Lower leg skin (tissue), 4 donors: ENCODE results near the gene YY1. TPM values are rescaled to one million over a fixed set of nuclear protein-coding genes. Genes with fewer than 3 reads are reported as not detected.
"Not testable (repeated sequence)": the region's sequence is repeated elsewhere in the genome, so short reads cannot be mapped to it uniquely, and the experiment has no call there.

Experiments
- DNase-seq, 2 donors: peaks; one replicate each; pipeline ENCODE4 v3.0.0-alpha.2; 2019; ENCODE audit warnings: low spot score in 2 of 2
- H3K4me3 ChIP-seq: fragments of 200-600 bp; sonication (generic); 2 replicates; pipeline ENCODE4 v1.5.1; 2017; ENCODE audit warnings: mild to moderate bottlenecking, low read depth; ENCODE audit not compliant: poor library complexity, severe bottlenecking
- CTCF ChIP-seq, 3 donors: fragments of 450-650 bp; IDR thresholded peaks; one replicate each; pipeline ENCODE4 v1.5.1; 2016; ENCODE audit warnings: antibody characterized with exemption in 3 of 3, mild to moderate bottlenecking in 3 of 3, moderate library complexity in 2 of 3
- POLR2A ChIP-seq, 2 donors: fragments of 450-650 bp; IDR thresholded peaks; one replicate each; pipeline ENCODE4 v1.6.1; 2016 to 2017; ENCODE audit warnings: antibody characterized with exemption in 2 of 2, mild to moderate bottlenecking in 1 of 2, moderate library complexity in 1 of 2
- WGBS, 2 donors: methylation state at CpG; one replicate each; pipeline ENCODE4 v1.1.5; 2018; 5-methylcytosine and 5-hydroxymethylcytosine counted together
- intact Hi-C: fragments of 100-400 bp; cut with DNase I; formaldehyde crosslinking; loops from one replicate; pipeline ENCODE4 v1.15.0; 2023; ENCODE audit warnings: low total_unique reads
- total RNA-seq, 4 donors: library from RNA; depleted of rRNA; stranded (reverse); fragments of >200 nt; gene quantifications; one replicate each; pipeline ENCODE4 v1.1.0, GENCODE V29; 2016

Gene YY1
- total RNA-seq, 4 donors from 2014 or later, result 46.7 to 61.5 (median 52.4) TPM

- TF ChIP-seq POLR2A (IDR thresholded peaks at IDR 0.05) (no peak), CTCF (IDR thresholded peaks at IDR 0.05) (no peak)
- H3K4me3 ChIP-seq, result peak overlapping the region; percentile 77
- DNase-seq, result peak in 1 of 2 donors; percentile 92
- intact Hi-C loops, result no loop called here
- 1% methylated on average over 30 to 65 of the region's 65 CpGs for WGBS, 2 donors
These were observed 66.6 kb downstream of the YY1 start for GRCh38 chr14:100305324-100306100.

GRCh38 chr14:100306101-100306997 is 67.4 kb downstream of the YY1 start, which contains the start of gene SLC25A29:
Gene SLC25A29, minus strand, starts transcription at chr14:100306444. Its CDS starts 212 bp downstream, at chr14:100306232.
- peak within 1 kb of the TSS; percentile 77 for H3K4me3 ChIP-seq
- 0 to 1% methylated on average over 27 to 58 of the region's 131 CpGs for WGBS, 2 donors
- DNase-seq, result peak; percentile 79 to 97
- intact Hi-C loops, result no loop called here
- no peak for TF ChIP-seq CTCF (IDR thresholded peaks at IDR 0.05)
- TF ChIP-seq POLR2A (IDR thresholded peaks at IDR 0.05), result no peak

DNA sequence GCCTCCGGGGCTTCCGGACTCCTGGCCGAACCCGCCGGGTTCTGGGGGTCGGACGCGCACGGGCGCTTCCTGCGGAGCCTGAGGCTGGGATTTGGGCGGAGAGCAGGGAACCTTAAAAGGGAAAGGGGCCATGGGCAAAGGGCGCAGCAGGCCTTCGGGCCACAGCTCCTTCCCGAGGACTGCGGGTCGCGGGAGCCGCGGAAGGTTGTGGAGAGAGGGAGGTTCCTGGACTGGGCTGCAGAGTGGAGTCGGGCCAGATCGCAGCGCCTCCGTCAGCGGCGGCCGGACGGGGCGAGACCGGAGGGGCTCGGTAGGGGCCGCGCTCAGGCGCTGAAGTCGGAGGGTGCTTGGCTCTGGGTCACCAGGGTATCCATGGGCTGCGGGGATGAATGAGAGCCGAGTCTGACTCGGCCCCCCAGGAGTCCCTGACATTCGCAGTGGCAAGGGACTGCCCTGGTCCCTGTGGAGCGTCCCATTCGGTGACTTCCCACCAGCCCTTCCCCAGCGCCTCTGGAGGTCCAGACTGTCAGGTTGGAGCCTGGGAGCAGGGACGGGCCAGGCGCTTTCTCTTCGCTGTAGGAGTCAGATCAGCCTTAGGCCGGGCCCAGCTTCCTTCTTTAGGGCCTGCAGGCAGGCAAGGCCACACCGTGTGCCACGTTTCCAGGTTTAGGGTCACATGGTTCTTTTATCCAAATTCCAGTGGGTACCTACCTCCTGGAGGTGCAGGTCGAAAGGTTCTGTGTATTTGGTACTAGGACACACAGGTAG is 68.2 kb downstream of the YY1 start:
- WGBS, 2 donors, result 10 to 17% methylated on average over 37 to 46 of the region's 49 CpGs
- TF ChIP-seq POLR2A (IDR thresholded peaks at IDR 0.05) (no peak), CTCF (IDR thresholded peaks at IDR 0.05) (no peak)
- intact Hi-C loops, result no loop called here
- DNase-seq, result peak in 1 of 2 donors; percentile 90
- peak overlapping the region; percentile 77 for H3K4me3 ChIP-seq

GRCh38 chr14:100307766-100308426 is 69.0 kb downstream of the YY1 start:
- no peak for DNase-seq
- 76 to 84% methylated on average over 4 to 5 of the region's 5 CpGs for WGBS, 2 donors
- no peak overlapping the region for H3K4me3 ChIP-seq
- intact Hi-C loops, result no loop called here
- TF ChIP-seq POLR2A (IDR thresholded peaks at IDR 0.05), result no peak
- no peak for TF ChIP-seq CTCF (IDR thresholded peaks at IDR 0.05)

GRCh38 chr14:100308427-100308792 is 69.5 kb downstream of the YY1 start:
- DNase-seq, H3K4me3 ChIP-seq, intact Hi-C loops: not testable (repeated sequence)
- WGBS, 2 donors, result 81 to 82% methylated on average over 6 of the region's 6 CpGs
